Coronary artery (tissue), 2 donors: ENCODE results near the gene AGTRAP.

Source experiments
- DNase-seq: peaks from one replicate; pipeline ENCODE4 v3.0.0-alpha.2; 2017; ENCODE audit warnings: low spot score
- H3K27ac ChIP-seq, 2 donors: fragments of 200-600 bp; sonication (generic); one replicate each; pipeline ENCODE4 v1.5.1; 2016 to 2019
- H3K4me3 ChIP-seq: fragments of 200-600 bp; sonication (generic); 2 replicates; pipeline ENCODE4 v1.5.1; 2016; ENCODE audit warnings: mild to moderate bottlenecking, moderate library complexity
- CTCF ChIP-seq: fragments of 200-600 bp; sonication (generic); IDR thresholded peaks from one replicate; pipeline ENCODE4 v1.5.1; 2019; ENCODE audit warnings: antibody characterized with exemption

AGTRAP gene

DNA sequence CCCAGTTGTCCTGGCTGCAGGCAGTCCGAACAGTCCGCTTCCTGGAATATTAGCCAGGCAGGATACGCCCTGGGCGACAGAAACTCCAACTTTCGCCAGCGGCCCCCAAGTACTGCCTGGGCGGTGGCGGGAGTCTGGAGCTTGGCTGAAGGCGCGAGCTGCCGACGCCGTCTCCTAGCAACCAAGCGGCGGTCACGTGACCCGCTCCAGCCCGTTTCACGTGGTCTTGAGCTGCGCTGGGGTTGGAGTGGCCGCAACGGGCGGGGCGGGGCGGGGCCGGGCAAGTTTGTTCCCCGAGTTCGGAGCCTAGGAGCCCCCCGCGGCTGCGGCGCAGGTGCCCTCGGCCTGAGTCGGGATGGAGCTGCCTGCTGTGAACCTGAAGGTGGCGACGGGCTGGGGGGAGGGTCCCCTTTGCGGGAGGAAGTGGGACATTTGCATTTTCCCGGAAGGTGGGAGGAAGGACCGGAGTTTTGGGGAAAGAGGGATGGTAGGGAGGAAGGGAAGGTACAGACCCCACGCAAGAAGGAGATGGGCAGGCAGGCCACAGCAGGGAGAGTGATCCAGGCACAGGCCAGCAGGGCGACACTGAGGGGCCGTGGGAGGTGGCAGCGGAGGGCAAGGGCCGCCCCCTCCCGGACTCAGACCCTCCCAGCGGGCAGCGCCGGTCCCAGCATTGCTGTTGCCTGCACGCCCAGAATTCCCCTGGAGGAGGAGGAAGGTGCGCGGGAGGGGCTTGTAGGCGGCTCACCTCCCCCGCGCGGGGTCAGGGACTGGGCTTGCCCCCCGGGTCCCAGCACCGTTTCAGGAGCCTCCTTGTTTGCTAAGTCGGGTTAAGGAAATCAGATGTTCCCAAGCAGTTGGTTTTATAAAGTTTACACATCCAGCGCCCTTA, at the start of gene AGTRAP:
AGTRAP (plus strand) TSS at position 283 of the 892 bp plus-strand sequence; CDS start at position 356, 73 bp downstream.
- Histone ChIP-seq H3K27ac (peak within 1 kb of the TSS; percentile 81 to 93), H3K4me3 (peak within 1 kb of the TSS; percentile 87)
- peak; percentile 97 for DNase-seq
- no peak for TF ChIP-seq CTCF

- no peak overlapping the region for H3K4me3 ChIP-seq
- no peak for DNase-seq
- no peak for TF ChIP-seq CTCF
- H3K27ac ChIP-seq: no peak overlapping the region
These were observed 47.4 kb upstream of the AGTRAP start for GRCh38 chr1:11688506-11688905.

- no peak overlapping the region for H3K27ac ChIP-seq
- H3K4me3 ChIP-seq: peak overlapping the region; percentile 64
- no peak for DNase-seq
- TF ChIP-seq CTCF: no peak
These were observed 45.3 kb upstream of the AGTRAP start for GRCh38 chr1:11690397-11691301.

- H3K4me3 ChIP-seq: peak within 1 kb of the TSS; percentile 64
- no peak for DNase-seq
These were observed 44.5 kb upstream of the AGTRAP start, which contains the start of gene DRAXIN for GRCh38 chr1:11691302-11691914. Gene DRAXIN, plus strand, starts transcription at chr1:11691710. Its CDS starts 14,549 bp downstream, at chr1:11706259.

GRCh38 chr1:11691928-11692711, 43.8 kb upstream of the AGTRAP start:
- Histone ChIP-seq H3K27ac (no peak overlapping the region), H3K4me3 (peak overlapping the region; percentile 64)
- TF ChIP-seq CTCF: no peak
- no peak for DNase-seq

More at GRCh38 chr1:11691302-11691914, 44.5 kb upstream of the AGTRAP start, which contains the start of gene DRAXIN:
- H3K27ac ChIP-seq: no peak within 1 kb of the TSS
- no peak for TF ChIP-seq CTCF

- Histone ChIP-seq H3K4me3 (no peak overlapping the region), H3K27ac (no peak overlapping the region)
- TF ChIP-seq CTCF: no peak
- DNase-seq: no peak
These were observed 42.8 kb upstream of the AGTRAP start for GRCh38 chr1:11693024-11693590.
